ENCODE measurements around the gene MRPL11. TPM values are rescaled to one million over a fixed set of nuclear protein-coding genes. Genes with fewer than 3 reads are reported as not detected.
"Not testable (repeated sequence)": the region's sequence is repeated elsewhere in the genome, so short reads cannot be mapped to it uniquely, and the experiment has no call there.

MRPL11 gene
- total RNA-seq, 1 donor from 2014 or later, result 49.4 TPM

GRCh38 chr11:66437979-66438503 lies 607 bp downstream of the MRPL11 start:
- intact Hi-C loops (cut with DNase I), result no loop called here
- H3K27me3 ChIP-seq, result no peaks in the 10 kb centered on the region

GRCh38 chr11:66432597-66432996 lies 6.1 kb downstream of the MRPL11 start:
- DNase-seq (ENCODE audit: extremely low spot score in 2 of 2), result no peak
- H3K9me3 ChIP-seq, result no peaks in the 10 kb centered on the region
- peaks cover 0 to 14% of the 10 kb centered on the region in 2 donors for H3K36me3 ChIP-seq
- no peaks in the 10 kb centered on the region for H3K27me3 ChIP-seq
- intact Hi-C loops (cut with DNase I), result no loop called here
- no peak overlapping the region for H3K4me3 ChIP-seq
- TF ChIP-seq POLR2AphosphoS5 (IDR thresholded peaks at IDR 0.05; ENCODE audit: insufficient read depth in 1 of 2, low read depth in 1 of 2), result no peak
- TF ChIP-seq POLR2A (IDR thresholded peaks at IDR 0.05), result no peak
- TF ChIP-seq CTCF (IDR thresholded peaks at IDR 0.05), result no peak
- no peak overlapping the region for H3K27ac ChIP-seq
- H3K4me1 ChIP-seq, result peaks cover 3% of the 10 kb centered on the region

More at GRCh38 chr11:66437979-66438503, 607 bp downstream of the MRPL11 start:
- Histone ChIP-seq H3K27ac (peak overlapping the region; percentile 87), H3K4me3 (peak overlapping the region; percentile 68 to 97), H3K4me1 (peaks cover 11% of the 10 kb centered on the region), H3K9me3 (no peaks in the 10 kb centered on the region), H3K36me3 (peaks cover 0 to 14% of the 10 kb centered on the region in 2 donors)
- TF ChIP-seq POLR2AphosphoS5 (IDR thresholded peaks at IDR 0.05; ENCODE audit: insufficient read depth in 1 of 2, low read depth in 1 of 2), result no peak
- no peak for TF ChIP-seq POLR2A (IDR thresholded peaks at IDR 0.05)
- TF ChIP-seq CTCF (IDR thresholded peaks at IDR 0.05), result no peak
- no peak for DNase-seq (ENCODE audit: extremely low spot score in 2 of 2)

- H3K9me3 ChIP-seq; H3K4me1 ChIP-seq; H3K4me3 ChIP-seq; intact Hi-C loops (cut with DNase I); H3K27me3 ChIP-seq; DNase-seq (ENCODE audit: extremely low spot score in 2 of 2); H3K27ac ChIP-seq: not testable (repeated sequence)
- peaks cover 0 to 14% of the 10 kb centered on the region in 2 donors for H3K36me3 ChIP-seq
These were observed 6.7 kb downstream of the MRPL11 start for GRCh38 chr11:66431871-66432329.

GRCh38 chr11:66431287-66431686 lies 7.4 kb downstream of the MRPL11 start:
- H3K4me3 ChIP-seq; DNase-seq (ENCODE audit: extremely low spot score in 2 of 2); H3K9me3 ChIP-seq; H3K4me1 ChIP-seq; H3K27ac ChIP-seq; intact Hi-C loops (cut with DNase I); H3K27me3 ChIP-seq: not testable (repeated sequence)
- peaks cover 0 to 11% of the 10 kb centered on the region in 2 donors for H3K36me3 ChIP-seq

GRCh38 chr11:66429983-66430602 lies 8.6 kb downstream of the MRPL11 start:
- intact Hi-C loops (cut with DNase I), result no loop called here
- Histone ChIP-seq H3K27me3 (no peaks in the 10 kb centered on the region), H3K4me3 (no peak overlapping the region), H3K27ac (no peak overlapping the region), H3K36me3 (no peaks in the 10 kb centered on the region), H3K4me1 (no peaks in the 10 kb centered on the region), H3K9me3 (no peaks in the 10 kb centered on the region)
- no peak for TF ChIP-seq POLR2A (IDR thresholded peaks at IDR 0.05)
- TF ChIP-seq CTCF (IDR thresholded peaks at IDR 0.05), result peak; percentile 62 to 72 (median 63)
- DNase-seq (ENCODE audit: extremely low spot score in 2 of 2), result no peak

GRCh38 chr11:66428933-66429332 lies 9.7 kb downstream of the MRPL11 start:
- Histone ChIP-seq H3K4me1 (no peaks in the 10 kb centered on the region), H3K4me3 (no peak overlapping the region), H3K9me3 (no peaks in the 10 kb centered on the region), H3K27me3 (no peaks in the 10 kb centered on the region), H3K36me3 (no peaks in the 10 kb centered on the region), H3K27ac (no peak overlapping the region)
- TF ChIP-seq POLR2AphosphoS5 (IDR thresholded peaks at IDR 0.05; ENCODE audit: insufficient read depth in 1 of 2, low read depth in 1 of 2), result no peak
- no peak for TF ChIP-seq CTCF (IDR thresholded peaks at IDR 0.05)
- no peak for TF ChIP-seq POLR2A (IDR thresholded peaks at IDR 0.05)
- intact Hi-C loops (cut with DNase I), result no loop called here
- DNase-seq (ENCODE audit: extremely low spot score in 2 of 2), result no peak

Data from vagina (tissue), 2 donors.